Sigmoid colon (tissue), 7 donors: ENCODE data around the gene RCCD1. TPM values are rescaled to one million over a fixed set of nuclear protein-coding genes. Genes with fewer than 3 reads are reported as not detected.
A peak's percentile ranks its signal among the peaks of the same experiment; 100 is the strongest.

Source experiments
- DNase-seq: peaks from one replicate; pipeline ENCODE4 v3.0.0-alpha.2; 2019
- H3K27ac ChIP-seq, 4 donors: fragments of 200-600 bp; sonication (generic); one replicate each; pipeline ENCODE4 v1.5.1; 2016 to 2019; ENCODE audit warnings: mild to moderate bottlenecking in 1 of 4
- H3K27me3 ChIP-seq, 3 donors: fragments of 200-600 bp; sonication (generic); one replicate each; pipeline ENCODE4 v1.5.1; 2019; ENCODE audit warnings: mild to moderate bottlenecking in 1 of 3
- H3K36me3 ChIP-seq, 4 donors: fragments of 200-600 bp; sonication (generic); one replicate each; pipeline ENCODE4 v1.5.1; 2016 to 2019
- H3K4me1 ChIP-seq, 4 donors: fragments of 200-600 bp; sonication (generic); one replicate each; pipeline ENCODE4 v1.5.1; 2017 to 2019
- H3K4me3 ChIP-seq, 4 donors: fragments of 200-600 bp; sonication (generic); one replicate each; pipeline ENCODE4 v1.5.1; 2017 to 2019; ENCODE audit warnings: mild to moderate bottlenecking in 2 of 4, moderate library complexity in 1 of 4
- H3K9me3 ChIP-seq, 4 donors: fragments of 200-600 bp in 3 of 4; sonication (generic) in 3 of 4; one replicate each; pipeline versions ENCODE4 v1.5.1 to v1.6.1; 2013 to 2019
- CTCF ChIP-seq, 4 experiments: fragments of 450-650 bp in 3 of 4; fragments of 200-600 bp in 1 of 4; IDR thresholded peaks; one replicate each; pipeline ENCODE4 v1.5.1; 2016 to 2019; ENCODE audit warnings: antibody characterized with exemption in 4 of 4, mild to moderate bottlenecking in 3 of 4, moderate library complexity in 2 of 4
- EP300 ChIP-seq, 4 donors: sonication (generic); formaldehyde crosslinking; IDR thresholded peaks; one replicate each; pipeline ENCODE4 v1.6.1; 2017; ENCODE audit warnings: antibody characterized with exemption in 4 of 4
- POLR2A ChIP-seq, 2 donors: fragments of 450-650 bp; IDR thresholded peaks; one replicate each; pipeline ENCODE4 v1.6.1; 2016; ENCODE audit warnings: antibody characterized with exemption in 2 of 2, mild to moderate bottlenecking in 2 of 2, moderate library complexity in 2 of 2
- POLR2AphosphoS5 ChIP-seq, 4 donors: sonication (generic); formaldehyde crosslinking; IDR thresholded peaks; one replicate each; pipeline ENCODE4 v1.6.1; 2017; ENCODE audit warnings: antibody characterized with exemption in 4 of 4
- WGBS, 2 donors: extraction: QIAGEN DNeasy Blood & Tissue Kit; methylation state at CpG; one replicate each; pipeline ENCODE4 v1.1.7; 2013; 5-methylcytosine and 5-hydroxymethylcytosine counted together
- intact Hi-C: fragments of 100-400 bp; cut with DNase I; formaldehyde crosslinking; loops from one replicate; pipeline ENCODE4 v1.15.1; 2023
- polyA plus RNA-seq, 3 donors: library from polyadenylated mRNA; stranded (reverse); fragments of 200-250 nt; gene quantifications; one replicate each; pipeline ENCODE4 v1.2.3, GENCODE V29; 2013
- total RNA-seq, 4 donors: library from RNA; depleted of rRNA; stranded (reverse); fragments of >200 nt; gene quantifications; one replicate each; pipeline ENCODE4 v1.1.0, GENCODE V29; 2016
- donor health status: healthy with polysubstance abuse.
- donor health status: Bipolar disorder and iron deficiency.
- donor health status: healthy.

The RCCD1 gene
- total and polyA plus RNA-seq, 7 donors: 4.2 to 11.8 (median 6.7) TPM

GRCh38 chr15:90911906-90912769 is 42.5 kb upstream of the RCCD1 start:
- DNase-seq: no peak
- no peaks in the 10 kb centered on the region for H3K9me3 ChIP-seq
- no peak overlapping the region for H3K4me3 ChIP-seq
- 95 to 96% methylated on average over 30 of the region's 30 CpGs for WGBS, 2 donors
- no peaks in the 10 kb centered on the region for H3K27me3 ChIP-seq
- no peak overlapping the region for H3K27ac ChIP-seq
- no peak for TF ChIP-seq EP300 (IDR thresholded peaks at IDR 0.05)
- no peak for TF ChIP-seq CTCF (IDR thresholded peaks at IDR 0.05)
- no peak for TF ChIP-seq POLR2A (IDR thresholded peaks at IDR 0.05)
- no peak for TF ChIP-seq POLR2AphosphoS5 (IDR thresholded peaks at IDR 0.05)
- peaks cover 0 to 5% (median 0%) of the 10 kb centered on the region in 4 donors for H3K4me1 ChIP-seq
- peaks cover 62 to 98% (median 81%) of the 10 kb centered on the region in 4 donors for H3K36me3 ChIP-seq
- intact Hi-C loops: no loop called here

DNA sequence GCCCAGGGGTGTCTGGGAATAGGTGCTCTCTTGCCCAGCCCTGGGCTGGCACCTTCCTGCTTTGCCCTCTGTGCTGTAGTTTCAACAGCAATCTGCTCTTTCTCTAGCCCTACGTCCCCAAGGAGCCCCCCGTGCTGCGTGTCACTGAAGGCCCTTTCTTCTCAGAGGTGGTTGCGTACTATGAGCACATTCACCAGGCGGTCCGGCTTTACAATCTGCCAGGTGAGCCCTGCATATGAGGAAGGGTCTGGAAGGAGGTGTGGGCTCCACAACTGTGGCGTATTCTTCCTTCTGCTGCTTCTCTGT is 42.0 kb upstream of the RCCD1 start:
- no peaks in the 10 kb centered on the region for H3K27me3 ChIP-seq
- intact Hi-C loops: no loop called here
- H3K9me3 ChIP-seq: no peaks in the 10 kb centered on the region
- H3K36me3 ChIP-seq: peaks cover 58 to 98% (median 78%) of the 10 kb centered on the region in 4 donors
- DNase-seq: no peak
- TF ChIP-seq POLR2A (IDR thresholded peaks at IDR 0.05) (no peak), CTCF (IDR thresholded peaks at IDR 0.05) (no peak), POLR2AphosphoS5 (IDR thresholded peaks at IDR 0.05) (no peak), EP300 (IDR thresholded peaks at IDR 0.05) (no peak)
- no peak overlapping the region for H3K4me3 ChIP-seq
- 97 to 98% methylated on average over 7 of the region's 7 CpGs for WGBS, 2 donors
- no peak overlapping the region for H3K27ac ChIP-seq
- peaks cover 0 to 5% (median 0%) of the 10 kb centered on the region in 4 donors for H3K4me1 ChIP-seq

DNA sequence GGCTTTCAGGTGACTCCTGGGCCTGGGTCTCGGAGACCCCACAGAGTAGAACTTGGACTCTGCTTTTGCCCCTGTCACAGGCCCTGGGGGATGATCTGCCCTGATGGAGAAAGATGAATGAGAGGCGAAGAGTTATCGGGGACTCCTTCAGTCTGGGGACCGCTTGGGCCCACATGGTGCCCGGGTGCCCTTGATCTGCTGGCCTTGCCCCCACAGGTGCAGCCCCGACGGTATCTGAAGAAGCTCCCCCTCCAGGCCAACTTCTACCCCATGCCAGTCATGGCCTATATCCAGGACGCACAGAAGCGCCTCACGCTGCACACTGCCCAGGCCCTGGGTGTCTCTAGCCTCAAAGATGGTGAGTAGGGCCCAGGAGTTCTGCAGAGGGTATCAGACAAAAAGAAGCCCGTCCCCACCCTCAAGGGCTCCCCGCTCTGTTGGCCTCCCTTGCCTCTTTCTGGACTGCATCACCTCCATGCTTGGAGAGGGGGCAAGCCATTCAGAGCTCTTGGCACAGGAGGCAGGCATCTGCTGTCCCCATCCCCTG is 41.2 kb upstream of the RCCD1 start:
- Histone ChIP-seq H3K4me3 (no peak overlapping the region), H3K27me3 (no peaks in the 10 kb centered on the region), H3K27ac (no peak overlapping the region), H3K4me1 (peaks cover 0 to 5% (median 0%) of the 10 kb centered on the region in 4 donors), H3K36me3 (peaks cover 58 to 99% (median 82%) of the 10 kb centered on the region in 4 donors), H3K9me3 (no peaks in the 10 kb centered on the region)
- DNase-seq: no peak
- intact Hi-C loops: no loop called here
- WGBS, 2 donors: 95 to 96% methylated on average over 12 of the region's 12 CpGs
- no peak for TF ChIP-seq EP300 (IDR thresholded peaks at IDR 0.05)
- no peak for TF ChIP-seq POLR2AphosphoS5 (IDR thresholded peaks at IDR 0.05)
- TF ChIP-seq POLR2A (IDR thresholded peaks at IDR 0.05): no peak
- TF ChIP-seq CTCF (IDR thresholded peaks at IDR 0.05): no peak

GRCh38 chr15:90914305-90915080 is 40.2 kb upstream of the RCCD1 start:
- WGBS, 2 donors: 91 to 93% methylated on average over 22 of the region's 22 CpGs
- H3K27ac ChIP-seq: peak overlapping the region in 2 of 4 donors; percentile 19 to 36
- DNase-seq: no peak

More at GRCh38 chr15:90914305-90915080, 40.2 kb upstream of the RCCD1 start:
- intact Hi-C loops: no loop called here
- Histone ChIP-seq H3K4me3 (no peak overlapping the region), H3K27me3 (no peaks in the 10 kb centered on the region), H3K4me1 (peaks cover 0 to 5% (median 0%) of the 10 kb centered on the region in 4 donors), H3K9me3 (no peaks in the 10 kb centered on the region), H3K36me3 (peaks cover 57 to 100% (median 86%) of the 10 kb centered on the region in 4 donors)
- TF ChIP-seq POLR2A (IDR thresholded peaks at IDR 0.05) (no peak), EP300 (IDR thresholded peaks at IDR 0.05) (no peak), CTCF (IDR thresholded peaks at IDR 0.05) (no peak), POLR2AphosphoS5 (IDR thresholded peaks at IDR 0.05) (no peak)
